Mesenchymal stem cell (in vitro differentiated cells and primary cell): ENCODE data around the gene MCM8.

Experiments
- DNase-seq: peaks from one replicate; pipeline ENCODE4 v3.0.0-alpha.2; 2013
- H2AFZ ChIP-seq: one replicate; pipeline ENCODE4 v1.6.1; 2013; ENCODE audit warnings: low read depth, mild to moderate bottlenecking, control low read depth, inconsistent platforms, low read length, moderate library complexity
- H2AK5ac ChIP-seq: 2 replicates; pipeline ENCODE4 v1.6.1; 2013; ENCODE audit warnings: low read length, moderate library complexity, mild to moderate bottlenecking, inconsistent platforms; ENCODE audit not compliant: severe bottlenecking
- H2BK120ac ChIP-seq: one replicate; pipeline ENCODE4 v1.6.1; 2013; ENCODE audit warnings: low read depth, mild to moderate bottlenecking, inconsistent platforms, low read length, moderate library complexity
- H2BK12ac ChIP-seq, 2 experiments: one replicate each; pipeline ENCODE4 v1.6.1; 2013; ENCODE audit warnings: inconsistent platforms in 2 of 2, low read length in 2 of 2, mild to moderate bottlenecking in 2 of 2, moderate library complexity in 2 of 2, control low read depth in 1 of 2
- H2BK15ac ChIP-seq: one replicate; pipeline ENCODE4 v1.6.1; 2013; ENCODE audit warnings: mild to moderate bottlenecking, low read depth, inconsistent platforms; ENCODE audit not compliant: poor library complexity, severe bottlenecking
- H2BK5ac ChIP-seq: 2 replicates; pipeline ENCODE4 v1.6.1; 2013; ENCODE audit warnings: low read depth, mild to moderate bottlenecking, low read length, control low read depth, inconsistent platforms; ENCODE audit not compliant: poor library complexity, severe bottlenecking
- H3K14ac ChIP-seq, 2 experiments: one replicate each; pipeline ENCODE4 v1.6.1; 2013; ENCODE audit warnings: inconsistent platforms in 2 of 2, low read length in 2 of 2, control low read depth in 1 of 2, mild to moderate bottlenecking in 1 of 2, moderate library complexity in 1 of 2
- H3K18ac ChIP-seq, 2 experiments: one replicate each; pipeline ENCODE4 v1.6.1; 2013; ENCODE audit warnings: inconsistent platforms in 2 of 2, low read length in 2 of 2, control low read depth in 1 of 2, low read depth in 1 of 2, mild to moderate bottlenecking in 1 of 2
- H3K23ac ChIP-seq, 2 experiments: one replicate each; pipeline ENCODE4 v1.6.1; 2013; ENCODE audit warnings: inconsistent platforms in 2 of 2, low read length in 2 of 2, mild to moderate bottlenecking in 2 of 2, moderate library complexity in 2 of 2, control low read depth in 1 of 2
- H3K27ac ChIP-seq: 2 replicates; pipeline ENCODE4 v1.5.1; 2013; ENCODE audit warnings: mild to moderate bottlenecking, moderate library complexity, low read length, control low read depth, inconsistent platforms; ENCODE audit not compliant: poor library complexity, severe bottlenecking
- H3K27me3 ChIP-seq, 2 experiments: 2 replicates each; pipeline versions ENCODE4 v1.6.1 to v1.7.0; 2013; ENCODE audit warnings: low read length in 2 of 2, mild to moderate bottlenecking in 2 of 2, moderate library complexity in 2 of 2, control low read depth in 1 of 2, inconsistent platforms in 1 of 2; ENCODE audit not compliant: control insufficient read depth in 1 of 2, insufficient read depth in 1 of 2
- H3K36me3 ChIP-seq, 2 experiments: 2 replicates each; pipeline versions ENCODE4 v1.6.1 to v1.7.0; 2013; ENCODE audit warnings: low read length in 2 of 2, control low read depth in 1 of 2, inconsistent platforms in 1 of 2, low read depth in 1 of 2, mild to moderate bottlenecking in 1 of 2; ENCODE audit not compliant: insufficient read depth in 2 of 2, control insufficient read depth in 1 of 2
- H3K4ac ChIP-seq, 2 experiments: one replicate each; pipeline ENCODE4 v1.6.1; 2013; ENCODE audit warnings: inconsistent platforms in 2 of 2, low read length in 2 of 2, mild to moderate bottlenecking in 2 of 2, moderate library complexity in 2 of 2, control low read depth in 1 of 2, low read depth in 1 of 2
- H3K4me1 ChIP-seq: 2 replicates; pipeline ENCODE4 v1.6.1; 2013; ENCODE audit warnings: low read depth, low read length, control low read depth; ENCODE audit not compliant: control insufficient read depth, insufficient read depth
- H3K4me2 ChIP-seq: 2 replicates; pipeline ENCODE4 v1.6.1; 2013; ENCODE audit warnings: low read length, mild to moderate bottlenecking, inconsistent platforms; ENCODE audit not compliant: poor library complexity, severe bottlenecking
- H3K4me3 ChIP-seq, 2 experiments: 2 replicates each; pipeline versions ENCODE4 v1.5.1 to v1.7.0; 2013; ENCODE audit warnings: low read length in 2 of 2, mild to moderate bottlenecking in 2 of 2, control low read depth in 1 of 2, low read depth in 1 of 2; ENCODE audit not compliant: insufficient read depth in 1 of 2
- H3K79me1 ChIP-seq: replicated peaks from 2 replicates; pipeline ENCODE4 v1.6.1; 2013; ENCODE audit warnings: mild to moderate bottlenecking, control low read depth, low read length, inconsistent platforms; ENCODE audit not compliant: poor library complexity, severe bottlenecking
- H3K9ac ChIP-seq: 2 replicates; pipeline ENCODE4 v1.7.0; 2013; ENCODE audit warnings: mild to moderate bottlenecking, low read length, moderate library complexity
- H3K9me3 ChIP-seq: 2 replicates; pipeline ENCODE4 v1.7.0; 2013; ENCODE audit warnings: mild to moderate bottlenecking, low read length; ENCODE audit not compliant: control insufficient read depth
- H4K8ac ChIP-seq: one replicate; pipeline ENCODE4 v1.6.1; 2013; ENCODE audit warnings: inconsistent platforms, mild to moderate bottlenecking, low read length, moderate library complexity
- H4K91ac ChIP-seq: one replicate; pipeline ENCODE4 v1.6.1; 2013; ENCODE audit warnings: mild to moderate bottlenecking, low read length, inconsistent platforms
- WGBS: methylation state at CpG from one replicate; pipeline ENCODE4 v1.1.7; 2013; ENCODE audit warnings: mixed read lengths; 5-methylcytosine and 5-hydroxymethylcytosine counted together

MCM8 gene

GRCh38 chr20:5977223-5977622 lies 26.8 kb downstream of the MCM8 start:
- H3K4me2 ChIP-seq = no peak overlapping the region
- no peak overlapping the region for H2AK5ac ChIP-seq
- no peak overlapping the region for H3K9ac ChIP-seq
- H2BK15ac ChIP-seq = no peak overlapping the region
- no peaks in the 10 kb centered on the region for H3K9me3 ChIP-seq
- H3K23ac ChIP-seq = no peak overlapping the region
- no peak overlapping the region for H3K18ac ChIP-seq
- H4K91ac ChIP-seq = no peak overlapping the region
- H2BK120ac ChIP-seq = no peak overlapping the region
- no peak overlapping the region for H3K4ac ChIP-seq
- no peak for DNase-seq
- H3K27me3 ChIP-seq = no peaks in the 10 kb centered on the region
- H3K4me3 ChIP-seq = no peak overlapping the region
- no peak overlapping the region for H3K14ac ChIP-seq
- no peak overlapping the region for H2AFZ ChIP-seq
- no peak overlapping the region for H4K8ac ChIP-seq
- no peak overlapping the region for H2BK12ac ChIP-seq
- H3K27ac ChIP-seq = no peak overlapping the region
- WGBS = 95% methylated on average over 2 of the region's 2 CpGs
- peaks cover 16% of the 10 kb centered on the region for H3K79me1 ChIP-seq
- H3K36me3 ChIP-seq = peaks cover 9 to 19% of the 10 kb centered on the region in 2 experiments
- H2BK5ac ChIP-seq = no peak overlapping the region
- peaks cover 6% of the 10 kb centered on the region for H3K4me1 ChIP-seq

GRCh38 chr20:5977975-5978374 lies 27.5 kb downstream of the MCM8 start:
- no peak overlapping the region for H3K27ac ChIP-seq
- H3K27me3 ChIP-seq = no peaks in the 10 kb centered on the region
- peaks cover 16% of the 10 kb centered on the region for H3K79me1 ChIP-seq
- H3K9me3 ChIP-seq = no peaks in the 10 kb centered on the region
- H2BK5ac ChIP-seq = no peak overlapping the region
- H4K8ac ChIP-seq = no peak overlapping the region
- H3K9ac ChIP-seq = no peak overlapping the region
- DNase-seq = no peak
- H2BK12ac ChIP-seq = no peak overlapping the region
- no peak overlapping the region for H2AK5ac ChIP-seq
- no peak overlapping the region for H3K14ac ChIP-seq
- no peak overlapping the region for H3K4me2 ChIP-seq
- no peak overlapping the region for H4K91ac ChIP-seq
- H3K18ac ChIP-seq = no peak overlapping the region
- no peak overlapping the region for H3K23ac ChIP-seq
- no peak overlapping the region for H3K4ac ChIP-seq
- H2BK120ac ChIP-seq = no peak overlapping the region
- WGBS = no CpG with 5 or more reads among the region's 1 CpG
- no peak overlapping the region for H3K4me3 ChIP-seq
- H2BK15ac ChIP-seq = no peak overlapping the region
- peaks cover 4% of the 10 kb centered on the region for H3K4me1 ChIP-seq
- H2AFZ ChIP-seq = no peak overlapping the region
- H3K36me3 ChIP-seq = peaks cover 9 to 21% of the 10 kb centered on the region in 2 experiments

- peaks cover 13% of the 10 kb centered on the region for H3K79me1 ChIP-seq
- DNase-seq = no peak
- 93% methylated on average over 4 of the region's 4 CpGs for WGBS
- no peak overlapping the region for H2BK15ac ChIP-seq
- H3K4me3 ChIP-seq = no peak overlapping the region
- no peak overlapping the region for H3K4me2 ChIP-seq
- no peaks in the 10 kb centered on the region for H3K4me1 ChIP-seq
- H4K8ac ChIP-seq = no peak overlapping the region
- H3K23ac ChIP-seq = no peak overlapping the region
- H3K14ac ChIP-seq = no peak overlapping the region
- no peak overlapping the region for H3K18ac ChIP-seq
- H2AK5ac ChIP-seq = no peak overlapping the region
- no peaks in the 10 kb centered on the region for H3K27me3 ChIP-seq
- no peaks in the 10 kb centered on the region for H3K9me3 ChIP-seq
- no peak overlapping the region for H3K4ac ChIP-seq
- no peak overlapping the region for H2AFZ ChIP-seq
- H2BK12ac ChIP-seq = no peak overlapping the region
- no peak overlapping the region for H3K27ac ChIP-seq
- peaks cover 9 to 22% of the 10 kb centered on the region in 2 experiments for H3K36me3 ChIP-seq
- H3K9ac ChIP-seq = no peak overlapping the region
- no peak overlapping the region for H4K91ac ChIP-seq
- no peak overlapping the region for H2BK120ac ChIP-seq
- no peak overlapping the region for H2BK5ac ChIP-seq
Measured at GRCh38 chr20:5979801-5980200, 29.3 kb downstream of the MCM8 start.

- peaks cover 13% of the 10 kb centered on the region for H3K79me1 ChIP-seq
- no peak overlapping the region for H3K27ac ChIP-seq
- H3K9ac ChIP-seq = no peak overlapping the region
- no peak overlapping the region for H3K4ac ChIP-seq
- H3K4me1 ChIP-seq = no peaks in the 10 kb centered on the region
- H3K9me3 ChIP-seq = no peaks in the 10 kb centered on the region
- WGBS = 96% methylated on average over 2 of the region's 5 CpGs
- no peak for DNase-seq
- peak overlapping the region; percentile 10 for H2AK5ac ChIP-seq
- H4K91ac ChIP-seq = no peak overlapping the region
- H2BK5ac ChIP-seq = no peak overlapping the region
- H2BK120ac ChIP-seq = no peak overlapping the region
- no peak overlapping the region for H3K23ac ChIP-seq
- H2BK15ac ChIP-seq = no peak overlapping the region
- H3K14ac ChIP-seq = no peak overlapping the region
- H3K36me3 ChIP-seq = peaks cover 9 to 22% of the 10 kb centered on the region in 2 experiments
- no peaks in the 10 kb centered on the region for H3K27me3 ChIP-seq
- no peak overlapping the region for H3K4me3 ChIP-seq
- no peak overlapping the region for H2AFZ ChIP-seq
- H2BK12ac ChIP-seq = no peak overlapping the region
- H4K8ac ChIP-seq = no peak overlapping the region
- H3K18ac ChIP-seq = no peak overlapping the region
- no peak overlapping the region for H3K4me2 ChIP-seq
Measured at GRCh38 chr20:5980720-5981538, 30.5 kb downstream of the MCM8 start.
